Neutrophil (primary cell): ENCODE data around the gene WNK2.

ENCODE experiments used
- H3K27ac ChIP-seq: fragments of 200-600 bp; sonication (generic); 2 replicates; pipeline ENCODE4 v1.5.1; 2016; ENCODE audit warnings: mild to moderate bottlenecking, moderate library complexity
- H3K27me3 ChIP-seq: fragments of 200-600 bp; sonication (generic); 2 replicates; pipeline ENCODE4 v1.6.0; 2016; ENCODE audit warnings: mild to moderate bottlenecking
- H3K36me3 ChIP-seq: fragments of 200-600 bp; sonication (generic); 2 replicates; pipeline ENCODE4 v1.5.1; 2017
- H3K4me1 ChIP-seq, 2 experiments: fragments of 200-600 bp in 1 of 2; sonication (generic) in 1 of 2; 1 replicate in 1 of 2; 2 replicates in 1 of 2; pipeline versions ENCODE4 v1.5.1 to v1.6.1; 2013 to 2016; ENCODE audit warnings: low read depth in 1 of 2, low read length in 1 of 2, mild to moderate bottlenecking in 1 of 2, moderate library complexity in 1 of 2; ENCODE audit not compliant: control insufficient read depth in 1 of 2, insufficient read depth in 1 of 2
- H3K4me3 ChIP-seq, 2 experiments: fragments of 200-600 bp in 1 of 2; sonication (generic) in 1 of 2; 1 replicate in 1 of 2; 2 replicates in 1 of 2; pipeline ENCODE4 v1.5.1; 2013 to 2016; ENCODE audit warnings: low read depth in 1 of 2, low read length in 1 of 2, mild to moderate bottlenecking in 1 of 2, moderate library complexity in 1 of 2
- H3K9me3 ChIP-seq: fragments of 200-600 bp; sonication (generic); 2 replicates; pipeline ENCODE4 v1.5.1; 2016
- CTCF ChIP-seq: fragments of 200-600 bp; sonication (generic); IDR thresholded peaks from 2 replicates; pipeline ENCODE4 v1.5.1; 2016; ENCODE audit warnings: antibody characterized with exemption

WNK2 gene

GRCh38 chr9:93265301-93265971, 81.5 kb downstream of the WNK2 start:
- H3K27me3 ChIP-seq: peaks cover 39% of the 10 kb centered on the region
- TF ChIP-seq CTCF: no peak

GRCh38 chr9:93265972-93266371, 82.0 kb downstream of the WNK2 start:
- TF ChIP-seq CTCF: no peak
- Histone ChIP-seq H3K4me1 (no peaks in the 10 kb centered on the region), H3K9me3 (no peaks in the 10 kb centered on the region), H3K4me3 (no peak overlapping the region), H3K27ac (no peak overlapping the region), H3K27me3 (peaks cover 44% of the 10 kb centered on the region), H3K36me3 (no peaks in the 10 kb centered on the region)

More at GRCh38 chr9:93265301-93265971, 81.5 kb downstream of the WNK2 start:
- Histone ChIP-seq H3K4me3 (no peak overlapping the region), H3K4me1 (no peaks in the 10 kb centered on the region), H3K27ac (no peak overlapping the region), H3K9me3 (no peaks in the 10 kb centered on the region), H3K36me3 (no peaks in the 10 kb centered on the region)

- Histone ChIP-seq H3K4me1 (no peaks in the 10 kb centered on the region), H3K27ac (no peak overlapping the region), H3K27me3 (peaks cover 49% of the 10 kb centered on the region), H3K4me3 (no peak overlapping the region), H3K36me3 (no peaks in the 10 kb centered on the region), H3K9me3 (no peaks in the 10 kb centered on the region)
- TF ChIP-seq CTCF: no peak
These were observed 82.6 kb downstream of the WNK2 start for GRCh38 chr9:93266521-93267001.

- no peaks in the 10 kb centered on the region for H3K4me1 ChIP-seq
- no peaks in the 10 kb centered on the region for H3K9me3 ChIP-seq
- no peak for TF ChIP-seq CTCF
- H3K27ac ChIP-seq: no peak overlapping the region
- H3K36me3 ChIP-seq: no peaks in the 10 kb centered on the region
- H3K27me3 ChIP-seq: peaks cover 49% of the 10 kb centered on the region
- H3K4me3 ChIP-seq: no peak overlapping the region
These were observed 83.2 kb downstream of the WNK2 start for GRCh38 chr9:93267091-93267541.

- TF ChIP-seq CTCF: no peak
- H3K9me3 ChIP-seq: no peaks in the 10 kb centered on the region
- H3K27ac ChIP-seq: no peak overlapping the region
- H3K27me3 ChIP-seq: peaks cover 49% of the 10 kb centered on the region
- H3K4me3 ChIP-seq: no peak overlapping the region
- H3K36me3 ChIP-seq: no peaks in the 10 kb centered on the region
- no peaks in the 10 kb centered on the region for H3K4me1 ChIP-seq
These were observed 84.0 kb downstream of the WNK2 start for GRCh38 chr9:93267681-93268505.
